Cardiac muscle cell (in vitro differentiated cells and primary cell): ENCODE results near the gene TMEM235. TPM values are rescaled to one million over a fixed set of nuclear protein-coding genes. Genes with fewer than 3 reads are reported as not detected.

ENCODE experiments used
- DNase-seq, 2 donors: peaks; one replicate each; pipeline versions ENCODE4 v3.0.0 to v3.0.0-alpha.2; 2010 to 2017; ENCODE audit warnings: low read depth in 1 of 2, low spot score in 1 of 2
- H3K27ac ChIP-seq: fragments of 200-600 bp; sonication (generic); 2 replicates; pipeline ENCODE4 v1.5.1; 2016
- H3K27me3 ChIP-seq: fragments of 200-600 bp; sonication (generic); 2 replicates; pipeline ENCODE4 v1.6.0; 2016; ENCODE audit warnings: control low read depth
- H3K36me3 ChIP-seq: fragments of 200-600 bp; sonication (generic); 2 replicates; pipeline ENCODE4 v1.5.1; 2016; ENCODE audit warnings: control low read depth
- H3K4me1 ChIP-seq: fragments of 200-600 bp; sonication (generic); 2 replicates; pipeline ENCODE4 v1.8.1; 2017; ENCODE audit warnings: low read depth, mild to moderate bottlenecking, mixed run types
- H3K4me3 ChIP-seq: fragments of 200-600 bp; sonication (generic); 2 replicates; pipeline ENCODE4 v1.5.1; 2016; ENCODE audit warnings: mild to moderate bottlenecking
- H3K9me3 ChIP-seq: fragments of 200-600 bp; sonication (generic); 2 replicates; pipeline ENCODE4 v1.5.1; 2017; ENCODE audit warnings: low read depth, mild to moderate bottlenecking, control low read depth
- CTCF ChIP-seq: IDR thresholded peaks from 2 replicates; pipeline ENCODE4 v1.5.1; 2012; ENCODE audit warnings: low read depth, mild to moderate bottlenecking, low read length
- polyA plus RNA-seq: library from polyadenylated mRNA; unstranded; fragments of >200 nt; fragmentation: Nextera tagmentation; extraction: Ambion mirVana; gene quantifications from 2 replicates; pipeline ENCODE4 v1.2.1, GENCODE V29; 2016
- total RNA-seq: library from RNA; depleted of rRNA; stranded (reverse); fragments of >200 nt; gene quantifications from 2 replicates; pipeline ENCODE4 v1.2.3, GENCODE V29; 2016

The TMEM235 gene
- total and polyA plus RNA-seq, 2 experiments from 2014 or later = 2.0 to 2.3 TPM

GRCh38 chr17:78241277-78242023 is 10.0 kb downstream of the TMEM235 start:
- TF ChIP-seq CTCF = no peak
- peak; percentile 40 to 55 for DNase-seq
- H3K4me3 ChIP-seq = no peak overlapping the region
- peak overlapping the region; percentile 29 for H3K27ac ChIP-seq
- no peaks in the 10 kb centered on the region for H3K36me3 ChIP-seq
- H3K4me1 ChIP-seq = no peaks in the 10 kb centered on the region
- H3K27me3 ChIP-seq = no peaks in the 10 kb centered on the region
- no peaks in the 10 kb centered on the region for H3K9me3 ChIP-seq

- peak overlapping the region; percentile 29 for H3K27ac ChIP-seq
- no peak overlapping the region for H3K4me3 ChIP-seq
- no peak for TF ChIP-seq CTCF
- no peaks in the 10 kb centered on the region for H3K9me3 ChIP-seq
- H3K27me3 ChIP-seq = no peaks in the 10 kb centered on the region
- H3K36me3 ChIP-seq = no peaks in the 10 kb centered on the region
- DNase-seq = no peak
- no peaks in the 10 kb centered on the region for H3K4me1 ChIP-seq
Measured at GRCh38 chr17:78242024-78242742, 10.8 kb downstream of the TMEM235 start.

GRCh38 chr17:78247304-78247703 is 15.9 kb downstream of the TMEM235 start:
- H3K9me3 ChIP-seq = no peaks in the 10 kb centered on the region
- H3K4me1 ChIP-seq = peaks cover 3% of the 10 kb centered on the region
- H3K4me3 ChIP-seq = no peak overlapping the region
- no peaks in the 10 kb centered on the region for H3K27me3 ChIP-seq
- no peak overlapping the region for H3K27ac ChIP-seq
- H3K36me3 ChIP-seq = no peaks in the 10 kb centered on the region
- TF ChIP-seq CTCF = no peak
- no peak for DNase-seq

GRCh38 chr17:78248051-78248914 is 16.9 kb downstream of the TMEM235 start:
- Histone ChIP-seq H3K27me3 (no peaks in the 10 kb centered on the region), H3K27ac (no peak overlapping the region), H3K36me3 (no peaks in the 10 kb centered on the region), H3K9me3 (no peaks in the 10 kb centered on the region), H3K4me3 (no peak overlapping the region), H3K4me1 (peaks cover 8% of the 10 kb centered on the region)
- no peak for TF ChIP-seq CTCF
- no peak for DNase-seq

GRCh38 chr17:78249074-78249817 is 17.8 kb downstream of the TMEM235 start:
- no peak for DNase-seq
- H3K36me3 ChIP-seq = no peaks in the 10 kb centered on the region
- no peak overlapping the region for H3K27ac ChIP-seq
- H3K27me3 ChIP-seq = no peaks in the 10 kb centered on the region
- H3K4me3 ChIP-seq = no peak overlapping the region
- no peaks in the 10 kb centered on the region for H3K9me3 ChIP-seq
- no peak for TF ChIP-seq CTCF
- peaks cover 14% of the 10 kb centered on the region for H3K4me1 ChIP-seq
